ENCODE measurements around the gene SIX6.

Gene SIX6

GRCh38 chr14:60506462-60506984 is 2.4 kb upstream of the SIX6 start:
- no peaks in the 10 kb centered on the region for H3K9me3 ChIP-seq (ENCODE audit: control insufficient read depth, low read length)
- no peak overlapping the region for H4K91ac ChIP-seq (ENCODE audit: low read length)
- no peak overlapping the region for H3K4ac ChIP-seq (ENCODE audit: low read depth in 1 of 2, low read length in 2 of 2)
- peaks cover 83 to 99% of the 10 kb centered on the region in 2 experiments for H3K27me3 ChIP-seq (ENCODE audit: control insufficient read depth in 1 of 2, insufficient read depth in 1 of 2, low read length in 2 of 2)
- H2BK12ac ChIP-seq (ENCODE audit: low read length in 2 of 2) = no peak overlapping the region
- H2BK5ac ChIP-seq (ENCODE audit: low read depth, low read length, poor library complexity, severe bottlenecking) = no peak overlapping the region
- H3K14ac ChIP-seq (ENCODE audit: low read length in 2 of 2) = no peak overlapping the region
- no peak overlapping the region for H3K23ac ChIP-seq (ENCODE audit: low read length in 2 of 2)
- no peak overlapping the region for H2BK120ac ChIP-seq (ENCODE audit: low read depth, low read length)
- no peak overlapping the region for H3K27ac ChIP-seq (ENCODE audit: low read length, poor library complexity, severe bottlenecking)
- H2BK15ac ChIP-seq (ENCODE audit: low read depth, poor library complexity, severe bottlenecking) = no peak overlapping the region
- no peak overlapping the region for H3K4me2 ChIP-seq (ENCODE audit: low read length, poor library complexity, severe bottlenecking)
- no peak overlapping the region for H2AK5ac ChIP-seq (ENCODE audit: low read length, severe bottlenecking)
- 3% methylated on average over 17 of the region's 17 CpGs for WGBS
- H3K4me1 ChIP-seq (ENCODE audit: control insufficient read depth, insufficient read depth, low read depth, low read length) = peaks cover 27% of the 10 kb centered on the region
- no peak overlapping the region for H3K4me3 ChIP-seq (ENCODE audit: insufficient read depth in 1 of 2, low read depth in 1 of 2, low read length in 2 of 2)
- H3K18ac ChIP-seq (ENCODE audit: low read depth in 1 of 2, low read length in 2 of 2) = no peak overlapping the region
- H2AFZ ChIP-seq (ENCODE audit: low read depth, low read length) = no peak overlapping the region
- no peak overlapping the region for H3K9ac ChIP-seq (ENCODE audit: low read length)
- DNase-seq = no peak
- H3K79me1 ChIP-seq (replicated peaks; ENCODE audit: low read length, poor library complexity, severe bottlenecking) = no peaks in the 10 kb centered on the region
- H3K36me3 ChIP-seq (ENCODE audit: control insufficient read depth in 1 of 2, insufficient read depth in 2 of 2, low read depth in 1 of 2, low read length in 2 of 2) = no peaks in the 10 kb centered on the region
- H4K8ac ChIP-seq (ENCODE audit: low read length) = no peak overlapping the region

GRCh38 chr14:60506985-60507829 is 1.7 kb upstream of the SIX6 start:
- H3K4me2 ChIP-seq (ENCODE audit: low read length, poor library complexity, severe bottlenecking) = no peak overlapping the region
- 3% methylated on average over 46 of the region's 48 CpGs for WGBS
- H3K27ac ChIP-seq (ENCODE audit: low read length, poor library complexity, severe bottlenecking) = no peak overlapping the region
- peaks cover 84 to 99% of the 10 kb centered on the region in 2 experiments for H3K27me3 ChIP-seq (ENCODE audit: control insufficient read depth in 1 of 2, insufficient read depth in 1 of 2, low read length in 2 of 2)
- H4K91ac ChIP-seq (ENCODE audit: low read length) = no peak overlapping the region
- H3K4me1 ChIP-seq (ENCODE audit: control insufficient read depth, insufficient read depth, low read depth, low read length) = peaks cover 27% of the 10 kb centered on the region
- no peaks in the 10 kb centered on the region for H3K9me3 ChIP-seq (ENCODE audit: control insufficient read depth, low read length)
- no peak overlapping the region for H2AK5ac ChIP-seq (ENCODE audit: low read length, severe bottlenecking)
- no peak overlapping the region for H3K18ac ChIP-seq (ENCODE audit: low read depth in 1 of 2, low read length in 2 of 2)
- no peak overlapping the region for H2BK12ac ChIP-seq (ENCODE audit: low read length in 2 of 2)
- no peak overlapping the region for H2BK5ac ChIP-seq (ENCODE audit: low read depth, low read length, poor library complexity, severe bottlenecking)
- H3K4ac ChIP-seq (ENCODE audit: low read depth in 1 of 2, low read length in 2 of 2) = no peak overlapping the region
- DNase-seq = no peak
- H2BK120ac ChIP-seq (ENCODE audit: low read depth, low read length) = no peak overlapping the region
- no peak overlapping the region for H3K14ac ChIP-seq (ENCODE audit: low read length in 2 of 2)
- no peak overlapping the region for H2AFZ ChIP-seq (ENCODE audit: low read depth, low read length)
- no peak overlapping the region for H3K9ac ChIP-seq (ENCODE audit: low read length)
- H3K4me3 ChIP-seq (ENCODE audit: insufficient read depth in 1 of 2, low read depth in 1 of 2, low read length in 2 of 2) = no peak overlapping the region
- H2BK15ac ChIP-seq (ENCODE audit: low read depth, poor library complexity, severe bottlenecking) = no peak overlapping the region
- no peak overlapping the region for H3K23ac ChIP-seq (ENCODE audit: low read length in 2 of 2)
- H3K36me3 ChIP-seq (ENCODE audit: control insufficient read depth in 1 of 2, insufficient read depth in 2 of 2, low read depth in 1 of 2, low read length in 2 of 2) = no peaks in the 10 kb centered on the region
- no peak overlapping the region for H4K8ac ChIP-seq (ENCODE audit: low read length)
- no peaks in the 10 kb centered on the region for H3K79me1 ChIP-seq (replicated peaks; ENCODE audit: low read length, poor library complexity, severe bottlenecking)

GRCh38 chr14:60508363-60508706 is 611 bp upstream of the SIX6 start:
- Histone ChIP-seq H2BK120ac (ENCODE audit: low read depth, low read length) (no peak overlapping the region), H2BK15ac (ENCODE audit: low read depth, poor library complexity, severe bottlenecking) (no peak overlapping the region), H3K36me3 (ENCODE audit: control insufficient read depth in 1 of 2, insufficient read depth in 2 of 2, low read depth in 1 of 2, low read length in 2 of 2) (no peaks in the 10 kb centered on the region), H2BK5ac (ENCODE audit: low read depth, low read length, poor library complexity, severe bottlenecking) (no peak overlapping the region), H3K4me1 (ENCODE audit: control insufficient read depth, insufficient read depth, low read depth, low read length) (peaks cover 27% of the 10 kb centered on the region), H3K18ac (ENCODE audit: low read depth in 1 of 2, low read length in 2 of 2) (no peak overlapping the region), H2AFZ (ENCODE audit: low read depth, low read length) (no peak overlapping the region), H3K4me2 (ENCODE audit: low read length, poor library complexity, severe bottlenecking) (no peak overlapping the region), H3K27ac (ENCODE audit: low read length, poor library complexity, severe bottlenecking) (no peak overlapping the region), H3K9me3 (ENCODE audit: control insufficient read depth, low read length) (peaks cover 4% of the 10 kb centered on the region), H3K27me3 (ENCODE audit: control insufficient read depth in 1 of 2, insufficient read depth in 1 of 2, low read length in 2 of 2) (peaks cover 87 to 100% of the 10 kb centered on the region in 2 experiments), H3K14ac (ENCODE audit: low read length in 2 of 2) (no peak overlapping the region), H3K4me3 (ENCODE audit: insufficient read depth in 1 of 2, low read depth in 1 of 2, low read length in 2 of 2) (no peak overlapping the region), H3K9ac (ENCODE audit: low read length) (no peak overlapping the region), H3K4ac (ENCODE audit: low read depth in 1 of 2, low read length in 2 of 2) (no peak overlapping the region), H3K23ac (ENCODE audit: low read length in 2 of 2) (no peak overlapping the region), H2BK12ac (ENCODE audit: low read length in 2 of 2) (no peak overlapping the region), H4K91ac (ENCODE audit: low read length) (no peak overlapping the region), H4K8ac (ENCODE audit: low read length) (no peak overlapping the region), H2AK5ac (ENCODE audit: low read length, severe bottlenecking) (no peak overlapping the region), H3K79me1 (replicated peaks; ENCODE audit: low read length, poor library complexity, severe bottlenecking) (no peaks in the 10 kb centered on the region)
- DNase-seq = no peak
- 0% methylated on average over 1 of the region's 5 CpGs for WGBS

GRCh38 chr14:60509438-60510253 is 700 bp downstream of the SIX6 start:
- H3K14ac ChIP-seq (ENCODE audit: low read length in 2 of 2) = no peak overlapping the region
- H3K9ac ChIP-seq (ENCODE audit: low read length) = no peak overlapping the region
- no peak overlapping the region for H3K4ac ChIP-seq (ENCODE audit: low read depth in 1 of 2, low read length in 2 of 2)
- peaks cover 4% of the 10 kb centered on the region for H3K9me3 ChIP-seq (ENCODE audit: control insufficient read depth, low read length)
- no peak overlapping the region for H3K23ac ChIP-seq (ENCODE audit: low read length in 2 of 2)
- no peak overlapping the region for H3K27ac ChIP-seq (ENCODE audit: low read length, poor library complexity, severe bottlenecking)
- no peak overlapping the region for H2BK120ac ChIP-seq (ENCODE audit: low read depth, low read length)
- no peak overlapping the region for H3K4me3 ChIP-seq (ENCODE audit: insufficient read depth in 1 of 2, low read depth in 1 of 2, low read length in 2 of 2)
- H2BK12ac ChIP-seq (ENCODE audit: low read length in 2 of 2) = no peak overlapping the region
- H3K79me1 ChIP-seq (replicated peaks; ENCODE audit: low read length, poor library complexity, severe bottlenecking) = no peaks in the 10 kb centered on the region
- no peak overlapping the region for H2AFZ ChIP-seq (ENCODE audit: low read depth, low read length)
- H2AK5ac ChIP-seq (ENCODE audit: low read length, severe bottlenecking) = no peak overlapping the region
- DNase-seq = no peak
- H4K91ac ChIP-seq (ENCODE audit: low read length) = no peak overlapping the region
- H2BK5ac ChIP-seq (ENCODE audit: low read depth, low read length, poor library complexity, severe bottlenecking) = no peak overlapping the region
- peak overlapping the region; percentile 55 for H3K4me2 ChIP-seq (ENCODE audit: low read length, poor library complexity, severe bottlenecking)
- H4K8ac ChIP-seq (ENCODE audit: low read length) = no peak overlapping the region
- H3K36me3 ChIP-seq (ENCODE audit: control insufficient read depth in 1 of 2, insufficient read depth in 2 of 2, low read depth in 1 of 2, low read length in 2 of 2) = no peaks in the 10 kb centered on the region
- H3K18ac ChIP-seq (ENCODE audit: low read depth in 1 of 2, low read length in 2 of 2) = no peak overlapping the region
- WGBS = 2% methylated on average over 54 of the region's 58 CpGs
- H3K4me1 ChIP-seq (ENCODE audit: control insufficient read depth, insufficient read depth, low read depth, low read length) = peaks cover 28% of the 10 kb centered on the region
- no peak overlapping the region for H2BK15ac ChIP-seq (ENCODE audit: low read depth, poor library complexity, severe bottlenecking)
- H3K27me3 ChIP-seq (ENCODE audit: control insufficient read depth in 1 of 2, insufficient read depth in 1 of 2, low read length in 2 of 2) = peaks cover 92 to 100% of the 10 kb centered on the region in 2 experiments
